ENCODE data around the gene HPSE2. TPM values are rescaled to one million over a fixed set of nuclear protein-coding genes. Genes with fewer than 3 reads are reported as not detected.

The HPSE2 gene
- total RNA-seq, 1 donor from 2014 or later: 0.10 TPM

DNA sequence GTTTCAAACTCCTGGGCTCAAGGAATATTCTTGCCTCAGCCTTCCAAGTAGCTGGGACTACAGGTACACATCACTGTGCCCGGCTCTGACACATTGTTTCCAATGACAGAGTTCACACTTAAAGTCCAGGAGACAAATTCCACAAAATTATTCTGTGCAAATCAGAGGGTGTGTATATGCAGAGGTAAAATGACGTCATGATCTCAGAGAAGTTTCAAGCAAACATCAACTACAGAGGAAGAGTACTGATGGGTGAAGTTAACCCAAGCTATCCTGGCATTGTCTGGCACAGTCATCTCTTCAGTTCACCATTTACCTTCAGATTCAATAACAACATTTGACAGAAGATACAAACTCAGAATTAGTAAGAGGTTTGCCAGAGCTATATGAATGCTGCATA, 388.9 kb downstream of the HPSE2 start:
- no peak for DNase-seq (ENCODE audit: low spot score, unreplicated experiment)
- peaks cover 8% of the 10 kb centered on the region for H3K27me3 Mint-ChIP-seq
- H3K27ac Mint-ChIP-seq: no peak overlapping the region
- no peak overlapping the region for H3K4me3 Mint-ChIP-seq (ENCODE audit: low read depth)
- TF ChIP-seq, protein P1, sequence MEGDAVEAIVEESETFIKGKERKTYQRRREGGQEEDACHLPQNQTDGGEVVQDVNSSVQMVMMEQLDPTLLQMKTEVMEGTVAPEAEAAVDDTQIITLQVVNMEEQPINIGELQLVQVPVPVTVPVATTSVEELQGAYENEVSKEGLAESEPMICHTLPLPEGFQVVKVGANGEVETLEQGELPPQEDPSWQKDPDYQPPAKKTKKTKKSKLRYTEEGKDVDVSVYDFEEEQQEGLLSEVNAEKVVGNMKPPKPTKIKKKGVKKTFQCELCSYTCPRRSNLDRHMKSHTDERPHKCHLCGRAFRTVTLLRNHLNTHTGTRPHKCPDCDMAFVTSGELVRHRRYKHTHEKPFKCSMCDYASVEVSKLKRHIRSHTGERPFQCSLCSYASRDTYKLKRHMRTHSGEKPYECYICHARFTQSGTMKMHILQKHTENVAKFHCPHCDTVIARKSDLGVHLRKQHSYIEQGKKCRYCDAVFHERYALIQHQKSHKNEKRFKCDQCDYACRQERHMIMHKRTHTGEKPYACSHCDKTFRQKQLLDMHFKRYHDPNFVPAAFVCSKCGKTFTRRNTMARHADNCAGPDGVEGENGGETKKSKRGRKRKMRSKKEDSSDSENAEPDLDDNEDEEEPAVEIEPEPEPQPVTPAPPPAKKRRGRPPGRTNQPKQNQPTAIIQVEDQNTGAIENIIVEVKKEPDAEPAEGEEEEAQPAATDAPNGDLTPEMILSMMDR (IDR thresholded peaks at IDR 0.05; ENCODE audit: unreplicated experiment): no peak
- no peaks in the 10 kb centered on the region for H3K4me1 Mint-ChIP-seq (ENCODE audit: low read depth)
- no peaks in the 10 kb centered on the region for H3K36me3 Mint-ChIP-seq (ENCODE audit: insufficient read depth)
- H3K9me3 Mint-ChIP-seq (ENCODE audit: low read depth): no peaks in the 10 kb centered on the region

DNA sequence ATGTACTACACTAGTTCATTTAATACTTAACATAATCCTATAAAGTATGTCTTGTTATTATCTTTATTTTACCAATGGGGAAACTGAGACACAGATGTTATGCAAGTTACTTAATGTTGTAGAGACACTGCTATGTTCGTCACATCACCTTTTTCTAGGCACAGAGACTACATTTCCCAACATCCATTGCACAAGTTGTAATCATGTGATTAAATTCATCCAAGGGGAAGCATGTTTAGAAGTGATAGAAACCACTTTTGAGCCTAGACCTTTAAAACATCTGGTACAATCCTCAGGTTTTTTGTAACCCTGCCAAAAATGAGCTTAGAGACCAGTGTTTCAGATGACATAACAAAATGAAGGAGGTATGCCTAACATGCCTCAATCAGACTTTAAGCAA, 402.1 kb downstream of the HPSE2 start:
- Mint-ChIP-seq H3K27me3 (peaks cover 2% of the 10 kb centered on the region), H3K4me1 (ENCODE audit: low read depth) (no peaks in the 10 kb centered on the region)
- no peak for DNase-seq (ENCODE audit: low spot score, unreplicated experiment)

DNA sequence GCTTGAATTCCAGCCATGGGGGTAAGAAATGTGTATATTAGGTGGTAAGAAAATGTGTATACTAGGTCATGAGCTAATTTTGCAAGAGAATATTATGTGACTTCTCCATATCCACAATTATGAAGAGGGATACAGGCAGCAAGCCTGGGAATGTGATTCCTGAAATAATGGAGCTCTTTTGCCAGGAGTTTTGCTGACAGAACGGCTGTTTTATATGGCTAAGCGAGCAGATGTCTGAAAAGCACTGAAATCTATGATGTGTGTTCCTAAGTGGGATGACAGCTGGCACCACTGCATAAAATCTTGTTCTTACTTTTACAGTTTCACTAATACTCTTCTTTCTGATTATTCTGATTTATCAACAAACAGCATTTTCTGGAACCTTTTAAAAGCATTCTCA, 402.9 kb downstream of the HPSE2 start:
- Mint-ChIP-seq H3K9me3 (ENCODE audit: low read depth) (no peaks in the 10 kb centered on the region), H3K4me1 (ENCODE audit: low read depth) (no peaks in the 10 kb centered on the region), H3K4me3 (ENCODE audit: low read depth) (no peak overlapping the region), H3K27me3 (peaks cover 2% of the 10 kb centered on the region), H3K27ac (no peak overlapping the region), H3K36me3 (ENCODE audit: insufficient read depth) (no peaks in the 10 kb centered on the region)
- DNase-seq (ENCODE audit: low spot score, unreplicated experiment): no peak
- TF ChIP-seq, protein P1 (IDR thresholded peaks at IDR 0.05; ENCODE audit: unreplicated experiment): no peak

More for the DNA sequence above, 402.1 kb downstream of the HPSE2 start:
- Mint-ChIP-seq H3K27ac (no peak overlapping the region), H3K9me3 (ENCODE audit: low read depth) (no peaks in the 10 kb centered on the region), H3K36me3 (ENCODE audit: insufficient read depth) (no peaks in the 10 kb centered on the region), H3K4me3 (ENCODE audit: low read depth) (no peak overlapping the region)
- TF ChIP-seq, protein P1 (IDR thresholded peaks at IDR 0.05; ENCODE audit: unreplicated experiment): no peak

DNA sequence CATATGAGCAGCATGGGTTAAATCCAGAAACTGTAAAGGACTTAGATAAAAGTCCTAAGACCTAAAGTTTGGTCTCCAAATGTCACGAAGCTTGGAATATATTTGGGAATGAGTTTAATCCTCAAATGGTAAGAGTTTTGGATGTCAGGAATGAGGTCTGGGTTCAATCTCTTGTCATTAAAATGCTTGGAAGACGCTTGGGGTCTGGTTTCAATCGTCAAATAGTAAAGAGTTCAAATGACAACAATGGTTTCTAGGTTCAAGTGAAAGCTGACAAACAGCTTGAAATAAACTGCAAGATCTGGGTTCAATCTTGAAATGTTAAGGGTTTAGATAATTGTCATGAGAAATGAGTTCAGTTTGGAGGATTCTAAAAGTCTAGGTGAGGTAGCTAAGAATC, 403.5 kb downstream of the HPSE2 start:
- no peaks in the 10 kb centered on the region for H3K9me3 Mint-ChIP-seq (ENCODE audit: low read depth)
- H3K27me3 Mint-ChIP-seq: peaks cover 2% of the 10 kb centered on the region
- H3K4me1 Mint-ChIP-seq (ENCODE audit: low read depth): no peaks in the 10 kb centered on the region
- H3K36me3 Mint-ChIP-seq (ENCODE audit: insufficient read depth): no peaks in the 10 kb centered on the region
- H3K4me3 Mint-ChIP-seq (ENCODE audit: low read depth): no peak overlapping the region
- TF ChIP-seq, protein P1 (IDR thresholded peaks at IDR 0.05; ENCODE audit: unreplicated experiment): no peak
- H3K27ac Mint-ChIP-seq: no peak overlapping the region
- DNase-seq (ENCODE audit: low spot score, unreplicated experiment): no peak

DNA sequence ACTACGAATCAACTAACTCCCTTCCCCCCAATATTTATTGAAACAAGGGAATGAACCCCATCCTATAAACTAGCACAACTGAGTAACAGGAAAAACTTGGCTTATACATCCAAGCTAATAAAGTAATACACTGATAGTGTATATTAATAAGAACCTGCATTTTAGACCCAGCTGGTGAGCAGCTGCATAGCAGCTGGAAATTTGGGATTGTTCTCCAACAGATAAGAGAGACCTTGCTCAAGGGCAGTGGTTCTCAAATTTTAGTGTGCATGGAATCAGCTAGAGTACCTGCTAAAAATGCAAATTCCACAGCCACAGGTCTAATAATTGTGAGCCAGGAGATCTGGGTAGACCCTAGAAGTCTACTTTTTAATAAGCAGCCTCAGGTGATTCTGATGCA, 404.3 kb downstream of the HPSE2 start:
- Mint-ChIP-seq H3K27ac (no peak overlapping the region), H3K36me3 (ENCODE audit: insufficient read depth) (no peaks in the 10 kb centered on the region), H3K27me3 (peaks cover 2% of the 10 kb centered on the region), H3K9me3 (ENCODE audit: low read depth) (no peaks in the 10 kb centered on the region), H3K4me3 (ENCODE audit: low read depth) (no peak overlapping the region), H3K4me1 (ENCODE audit: low read depth) (no peaks in the 10 kb centered on the region)
- no peak for DNase-seq (ENCODE audit: low spot score, unreplicated experiment)
- TF ChIP-seq, protein P1 (IDR thresholded peaks at IDR 0.05; ENCODE audit: unreplicated experiment): no peak
